ENCODE results near the gene FYN.

The FYN gene

DNA sequence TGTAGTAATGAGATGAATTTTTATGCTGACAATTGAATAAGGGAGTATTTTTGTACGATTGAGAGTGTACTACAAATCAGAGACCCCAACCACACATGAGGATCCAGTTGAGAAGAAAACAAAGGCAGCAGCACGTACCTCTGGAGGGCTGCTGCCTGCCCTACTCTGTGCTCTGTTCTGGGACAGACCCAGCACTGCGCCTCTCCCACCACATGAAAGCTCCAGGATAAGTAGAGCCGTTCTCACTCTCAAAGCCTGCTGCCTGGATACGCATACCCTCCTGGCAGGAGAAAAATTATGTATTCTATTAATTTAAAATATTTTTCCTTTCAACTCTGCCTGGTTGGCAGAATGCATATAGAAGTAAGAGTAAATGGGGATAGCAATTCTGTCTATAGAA, 256.1 kb downstream of the FYN start:
- Mint-ChIP-seq H3K27me3 (peaks cover 57% of the 10 kb centered on the region), H3K36me3 (no peaks in the 10 kb centered on the region), H3K27ac (no peak overlapping the region), H3K4me3 (no peak overlapping the region), H3K9me3 (peaks cover 4% of the 10 kb centered on the region), H3K4me1 (no peaks in the 10 kb centered on the region)
- CTCF ChIA-PET: no interaction called here
- no peak for DNase-seq

- H3K27ac Mint-ChIP-seq: no peak overlapping the region
- CTCF ChIA-PET: interaction anchor here (1.2 kb wide), 1 partner anchor 25 kb away, joined by 4 read pairs; no protein-coding TSS in a partner anchor
- H3K9me3 Mint-ChIP-seq: peaks cover 4% of the 10 kb centered on the region
- no peaks in the 10 kb centered on the region for H3K4me1 Mint-ChIP-seq
- H3K27me3 Mint-ChIP-seq: peaks cover 56% of the 10 kb centered on the region
- no peak overlapping the region for H3K4me3 Mint-ChIP-seq
- H3K36me3 Mint-ChIP-seq: no peaks in the 10 kb centered on the region
- DNase-seq: no peak
These were observed 257.2 kb downstream of the FYN start for GRCh38 chr6:111615916-111616612.

DNA sequence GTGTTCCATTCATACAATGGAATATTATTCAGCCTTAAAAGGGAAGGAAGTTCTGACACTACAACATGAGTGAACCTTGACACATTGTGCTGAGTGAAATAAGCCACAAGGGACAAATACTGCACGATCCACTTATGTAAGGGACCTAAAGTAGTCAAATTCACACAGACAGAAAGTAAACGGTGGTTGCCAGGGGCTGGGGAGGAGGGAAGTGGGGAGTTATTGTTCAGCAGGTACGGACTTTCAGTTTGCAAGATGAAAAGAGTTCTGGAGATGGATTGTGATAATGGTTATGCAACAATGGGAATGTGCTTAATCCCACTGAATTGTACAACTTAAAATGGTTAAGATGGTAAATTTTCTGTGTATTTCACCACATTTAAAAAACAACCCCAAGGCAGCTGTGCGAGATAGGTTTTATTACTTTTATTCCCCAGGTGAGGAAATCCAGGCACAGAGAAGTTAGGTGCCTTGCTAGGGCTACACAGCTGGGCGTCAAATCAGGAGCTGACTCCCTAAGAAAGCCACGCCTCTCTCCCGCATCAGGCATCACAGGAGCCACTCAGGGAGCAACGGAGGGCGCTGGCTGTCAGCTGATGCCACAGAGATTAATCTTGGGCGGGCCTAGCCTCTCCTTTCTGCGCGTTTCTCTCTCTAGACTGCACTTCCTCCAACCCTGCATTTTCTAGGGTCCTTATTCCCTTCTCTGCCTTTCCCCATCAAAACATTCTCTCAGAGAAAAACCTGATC, 258.2 kb downstream of the FYN start:
- H3K9me3 Mint-ChIP-seq: peaks cover 4% of the 10 kb centered on the region
- no peak overlapping the region for H3K27ac Mint-ChIP-seq
- CTCF ChIA-PET: interaction anchor here (0.9 kb wide), 1 partner anchor 428 kb away, joined by 3 read pairs; no protein-coding TSS in a partner anchor
- H3K36me3 Mint-ChIP-seq: no peaks in the 10 kb centered on the region
- peak; percentile 24 for DNase-seq
- H3K4me3 Mint-ChIP-seq: no peak overlapping the region
- H3K27me3 Mint-ChIP-seq: peaks cover 46% of the 10 kb centered on the region
- no peaks in the 10 kb centered on the region for H3K4me1 Mint-ChIP-seq

DNA sequence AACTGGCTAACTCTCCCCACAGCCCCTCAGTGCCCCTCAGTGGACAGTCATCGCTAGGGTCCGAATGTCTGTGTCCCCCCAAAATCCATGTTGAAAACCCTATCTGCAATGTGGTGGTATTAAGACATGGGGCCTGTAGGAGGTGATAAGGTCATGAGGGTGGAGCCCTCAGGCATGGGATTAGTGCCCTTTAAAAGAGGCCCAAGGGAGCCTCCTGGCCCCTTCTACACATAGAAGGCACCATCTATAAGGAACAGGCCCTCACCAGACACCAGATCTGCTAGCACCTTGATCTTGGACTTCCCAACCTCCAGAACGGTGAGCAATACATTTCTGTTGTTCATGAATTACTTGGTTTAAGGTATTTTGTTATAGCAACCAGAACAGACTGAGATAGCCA, 260.9 kb downstream of the FYN start:
- Mint-ChIP-seq H3K9me3 (peaks cover 4% of the 10 kb centered on the region), H3K27ac (no peak overlapping the region), H3K27me3 (peaks cover 33% of the 10 kb centered on the region), H3K4me1 (no peaks in the 10 kb centered on the region), H3K4me3 (no peak overlapping the region), H3K36me3 (no peaks in the 10 kb centered on the region)
- CTCF ChIA-PET: no interaction called here
- no peak for DNase-seq

DNA sequence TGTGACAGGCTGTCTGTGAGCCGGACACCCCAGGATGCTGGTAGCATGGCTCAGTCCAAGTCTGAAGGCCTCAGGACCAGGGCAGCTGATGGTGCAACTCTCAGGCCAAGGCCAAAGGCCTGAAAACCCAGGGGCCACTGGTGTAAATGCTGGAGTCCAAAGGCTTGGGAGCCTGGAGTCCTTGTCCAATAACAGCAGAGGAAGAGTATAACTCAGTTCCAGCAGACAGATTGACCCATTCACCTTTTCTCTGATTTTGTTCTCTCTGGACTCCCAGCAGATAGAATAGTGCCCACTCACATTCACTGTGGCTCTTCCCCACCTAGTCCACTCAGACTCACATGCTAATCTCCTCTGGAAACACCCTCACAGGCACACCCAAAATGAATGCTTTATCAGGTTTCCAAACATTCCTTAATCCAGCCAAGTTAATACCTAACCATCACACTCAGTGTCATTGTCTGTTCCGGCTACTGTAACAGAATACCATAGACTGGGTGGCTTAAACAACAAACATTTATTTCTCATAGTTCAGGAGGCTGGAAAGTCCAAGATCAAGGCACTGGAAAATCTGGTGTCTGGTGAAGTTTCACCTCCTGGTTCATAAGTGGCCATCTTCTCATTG, 262.6 kb downstream of the FYN start:
- peaks cover 4% of the 10 kb centered on the region for H3K9me3 Mint-ChIP-seq
- no peak overlapping the region for H3K27ac Mint-ChIP-seq
- H3K4me3 Mint-ChIP-seq: no peak overlapping the region
- H3K4me1 Mint-ChIP-seq: peaks cover 10% of the 10 kb centered on the region
- peaks cover 24% of the 10 kb centered on the region for H3K27me3 Mint-ChIP-seq
- H3K36me3 Mint-ChIP-seq: no peaks in the 10 kb centered on the region
- no peak for DNase-seq
- CTCF ChIA-PET: no interaction called here
